Pancreas (tissue), 8 donors: ENCODE data around the gene FILIP1L. TPM values are rescaled to one million over a fixed set of nuclear protein-coding genes. Genes with fewer than 3 reads are reported as not detected.

ENCODE experiments used
- microRNA-seq, 2 donors: library from miRNA; unstranded; fragments of <30 nt; microRNA quantifications; one replicate each; pipeline versions ENCODE4 to v1.1.0, GENCODE V29; 2019 to 2020
- polyA plus RNA-seq, 2 donors: library from polyadenylated mRNA; stranded (reverse); fragments of 200-250 nt; gene quantifications; one replicate each; pipeline ENCODE4 v1.2.3, GENCODE V29; 2013
- total RNA-seq, 6 donors: library from RNA; stranded (reverse); fragmentation: NEBNext Ultra II Directional in 4 of 6; extraction: Animal tissue kit (Norgen Biotek cat#: 25700) in 4 of 6; gene quantifications; one replicate each; pipeline versions ENCODE4 v1.2.1 to v1.2.4, GENCODE V29; 2021 to 2023
- donor health status: healthy with polysubstance abuse.
- donor health status: DM: no; HTN: no; CAD: no; lungs with moderate emphysema.
- donor health status: DM: no; HTN: no; CAD: no.
- donor health status: Bipolar disorder and iron deficiency.
- donor health status: DM: yes; HTN: yes; CAD: no.
- donor health status: DM: no; HTN: no; CAD: no.
- donor health status: DM: no; HTN: no; CAD: no.
- donor health status: DM: yes; HTN: yes; CAD: no.

FILIP1L gene
- total and polyA plus RNA-seq, 8 donors = 12.5 to 37.7 (median 15.8) TPM

Small RNA genes within 50 kb of the gene (microRNA-seq; reads per million reads assigned to microRNA genes)
- 0 reads per million in 2 donors for gene MIR3921

Other genes starting within 250 kb of the FILIP1L start
- gene TBC1D23, start 146.5 kb upstream of the FILIP1L start, total RNA-seq = 10 to 100 TPM; 19.5 to 31.3 (median 23.4) TPM
- gene TBC1D23, start 146.5 kb upstream of the FILIP1L start, polyA plus RNA-seq = 10 to 100 TPM; 10.9 to 15.1 TPM
- gene NIT2, start 220.3 kb upstream of the FILIP1L start, total RNA-seq = 10 to 100 TPM; 14.2 to 23.4 (median 17.2) TPM
- 10 to 100 TPM; 19.6 to 38.6 TPM for gene NIT2, start 220.3 kb upstream of the FILIP1L start, polyA plus RNA-seq